ENCODE data around the gene CCNE1. TPM values are rescaled to one million over a fixed set of nuclear protein-coding genes. Genes with fewer than 3 reads are reported as not detected.

CCNE1 gene
- total and polyA plus RNA-seq, 9 of the 15 experiments (the other 6 are each of a cell fraction or from before 2014, with no cell fraction given): 6.2 to 41.0 (median 31.6) TPM

DNA sequence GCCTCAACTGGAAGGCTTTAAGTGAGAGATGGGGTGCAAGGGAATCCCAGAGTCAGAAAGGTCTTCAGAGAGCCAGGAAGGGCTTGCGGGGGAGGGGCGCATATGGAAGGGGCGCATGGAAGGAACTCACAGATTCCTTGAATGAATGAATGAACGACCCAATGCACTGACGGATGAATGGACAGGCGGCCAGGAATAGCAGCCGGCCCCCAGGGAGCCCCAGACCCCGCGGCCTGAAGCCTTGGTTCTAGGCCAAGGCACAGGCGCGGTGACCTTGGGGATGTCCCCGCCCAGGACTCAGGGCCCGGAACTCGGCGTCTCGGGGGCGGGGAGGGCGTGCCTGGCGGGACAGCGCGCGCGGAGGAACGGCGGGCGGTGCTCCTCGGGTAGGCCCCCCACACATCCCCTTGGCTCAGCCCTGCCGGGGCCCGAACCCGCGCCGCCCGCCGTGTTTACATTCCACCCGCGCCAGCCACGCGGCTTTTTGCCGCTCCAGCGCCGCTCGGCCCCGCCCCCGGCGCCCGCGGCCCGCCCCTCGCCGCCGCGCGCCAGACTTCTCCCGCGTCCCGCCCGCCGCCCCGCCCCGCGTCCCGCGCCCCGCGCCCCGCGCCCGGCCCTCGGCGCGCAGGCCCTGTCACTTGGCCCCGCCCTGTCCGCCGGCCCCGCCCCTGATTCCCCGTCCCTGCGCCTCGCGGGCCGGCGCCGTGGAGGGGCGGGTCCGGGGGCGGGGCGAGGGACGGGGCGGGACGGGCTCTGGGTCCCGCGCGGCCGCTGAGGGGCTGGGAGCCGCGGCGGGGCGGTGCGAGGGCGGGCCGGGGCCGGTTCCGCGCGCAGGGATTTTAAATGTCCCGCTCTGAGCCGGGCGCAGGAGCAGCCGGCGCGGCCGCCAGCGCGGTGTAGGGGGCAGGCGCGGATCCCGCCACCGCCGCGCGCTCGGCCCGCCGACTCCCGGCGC lies at the start of gene CCNE1 (continued):
- TF ChIP-seq, protein P1, sequence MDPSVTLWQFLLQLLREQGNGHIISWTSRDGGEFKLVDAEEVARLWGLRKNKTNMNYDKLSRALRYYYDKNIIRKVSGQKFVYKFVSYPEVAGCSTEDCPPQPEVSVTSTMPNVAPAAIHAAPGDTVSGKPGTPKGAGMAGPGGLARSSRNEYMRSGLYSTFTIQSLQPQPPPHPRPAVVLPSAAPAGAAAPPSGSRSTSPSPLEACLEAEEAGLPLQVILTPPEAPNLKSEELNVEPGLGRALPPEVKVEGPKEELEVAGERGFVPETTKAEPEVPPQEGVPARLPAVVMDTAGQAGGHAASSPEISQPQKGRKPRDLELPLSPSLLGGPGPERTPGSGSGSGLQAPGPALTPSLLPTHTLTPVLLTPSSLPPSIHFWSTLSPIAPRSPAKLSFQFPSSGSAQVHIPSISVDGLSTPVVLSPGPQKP (CRISPR knock-in tag; IDR thresholded peaks at IDR 0.05): no peak
- TF ChIP-seq ZNF584 (CRISPR knock-in tag; IDR thresholded peaks at IDR 0.05; ENCODE audit: low read depth): no peak
- TF ChIP-seq KAT8 (IDR thresholded peaks at IDR 0.05; ENCODE audit: low read depth): no peak
- no peak for TF ChIP-seq ZNF589 (CRISPR knock-in tag; IDR thresholded peaks at IDR 0.05; ENCODE audit: low read depth)
- peak; percentile 50 for TF ChIP-seq SMAD1 (IDR thresholded peaks at IDR 0.05; ENCODE audit: low read depth, low read length, partially characterized antibody)
- TF ChIP-seq IFI16 (CRISPR knock-in tag; IDR thresholded peaks at IDR 0.05): no peak

DNA sequence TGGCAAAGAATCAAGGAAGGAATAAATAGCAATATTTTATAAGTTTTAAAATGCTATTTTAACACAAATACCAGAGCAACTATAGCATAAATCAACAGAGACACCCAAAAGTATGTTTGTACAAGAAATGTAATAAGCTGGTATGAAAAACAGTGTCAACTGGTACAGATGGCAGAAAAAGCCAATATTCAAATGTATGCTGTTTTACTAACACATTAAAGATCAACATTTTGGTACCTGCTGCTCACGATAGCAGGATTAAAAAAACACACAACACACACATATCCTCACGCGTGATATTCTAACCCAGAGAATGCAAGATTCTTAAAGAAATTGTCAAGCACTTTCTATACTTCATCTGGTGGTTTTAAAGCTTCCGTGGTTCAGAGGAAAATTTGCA lies 48.6 kb upstream of the CCNE1 start:
- peaks cover 18 to 62% of the 10 kb centered on the region in 2 experiments for H3K27me3 ChIP-seq (ENCODE audit: control insufficient read depth in 2 of 2, insufficient read depth in 2 of 2, low read length in 2 of 2)
- H3K4me1 ChIP-seq (replicated peaks in 1 of 2; ENCODE audit: control insufficient read depth in 2 of 2, insufficient read depth in 2 of 2, low read length in 2 of 2): peaks cover 0 to 8% of the 10 kb centered on the region in 2 experiments; a peak in 2 of 5 replicates
- no peak overlapping the region for H3K4me3 ChIP-seq
- intact Hi-C loops (cut with micrococcal nuclease) (loop anchor here (5.0 kb wide), 1 partner anchor 109 kb away; no protein-coding TSS in a partner anchor), in situ Hi-C loops (cut with MboI) (loop anchor here (5.0 kb wide), 1 partner anchor 89 kb away; no protein-coding TSS in a partner anchor)
- H3K4me2 ChIP-seq (ENCODE audit: insufficient read depth, low read length): no peak overlapping the region
- no peak for FAIRE-seq
- H3K36me3 ChIP-seq (ENCODE audit: control insufficient read depth, insufficient read depth, low read length): no peaks in the 10 kb centered on the region
- CTCF ChIA-PET (ENCODE audit: low intra/inter-chr PET ratio): no interaction called here
- H4K20me1 ChIP-seq (replicated peaks; ENCODE audit: control insufficient read depth, insufficient read depth, low read length): 0 out of 2 replicates have a peak, but pooled peaks cover 4% of the 10 kb centered on the region
- no peaks in the 10 kb centered on the region for H3K9me3 ChIP-seq (replicated peaks; ENCODE audit: control insufficient read depth, insufficient read depth, low read depth, low read length)
- no peak overlapping the region for H3K27ac ChIP-seq (ENCODE audit: extremely low read depth, low read depth, low read length)
- H3K9ac ChIP-seq (ENCODE audit: insufficient read depth in 1 of 2, low read depth in 2 of 2, low read length in 2 of 2): no peak overlapping the region
- POLR2A ChIA-PET: interaction anchor here (1.0 kb wide), 1 partner anchor 112 kb away, joined by 4 read pairs; no protein-coding TSS in a partner anchor
- BruUV-seq (replicated peaks): no TSS peak
- no peak overlapping the region for H2AFZ ChIP-seq (ENCODE audit: low read depth, low read length)
- no peak for TF ChIP-seq SMARCA4 (IDR thresholded peaks at IDR 0.05)
- TF ChIP-seq ZFP36 (IDR thresholded peaks at IDR 0.05; ENCODE audit: low read depth, low read length, partially characterized antibody): no peak
- no peak for TF ChIP-seq OTX1 (CRISPR knock-in tag; IDR thresholded peaks at IDR 0.05)
- no peak for TF ChIP-seq U2AF1 (optimal IDR thresholded peaks at IDR 0.05; ENCODE audit: low read depth, low read length)
- ATAC-seq: no peak
- no peaks in the 10 kb centered on the region for H3K9me1 ChIP-seq (ENCODE audit: control insufficient read depth, insufficient read depth, low read length)
- H3K79me2 ChIP-seq (ENCODE audit: control insufficient read depth, insufficient read depth, low read length): no peaks in the 10 kb centered on the region
- WGBS (ENCODE audit: insufficient coverage, low coverage, missing lambda C conversion rate): 0% methylated on average over 4 of the region's 4 CpGs
- DNase-seq (ENCODE audit: extremely low read depth in 1 of 4, low spot score in 3 of 4): no peak
